Thyroid gland (tissue), 4 donors: ENCODE results near the gene ARMH1. TPM values are rescaled to one million over a fixed set of nuclear protein-coding genes. Genes with fewer than 3 reads are reported as not detected.
A peak's percentile ranks its signal among the peaks of the same experiment; 100 is the strongest.

ENCODE experiments used
- DNase-seq, 2 donors: peaks; one replicate each; pipeline ENCODE4 v3.0.0-alpha.2; 2019
- H3K27ac ChIP-seq, 3 donors: fragments of 200-600 bp; sonication (generic); 1 replicate in 2 of 3; 2 replicates in 1 of 3; pipeline ENCODE4 v1.5.1; 2016 to 2019; ENCODE audit warnings: mild to moderate bottlenecking in 1 of 3, moderate library complexity in 1 of 3
- H3K27me3 ChIP-seq: fragments of 200-600 bp; sonication (generic); one replicate; pipeline ENCODE4 v1.5.1; 2019
- H3K36me3 ChIP-seq, 2 donors: fragments of 200-600 bp; sonication (generic); one replicate each; pipeline ENCODE4 v1.5.1; 2016 to 2019
- H3K4me1 ChIP-seq, 2 donors: fragments of 200-600 bp; sonication (generic); one replicate each; pipeline ENCODE4 v1.5.1; 2017 to 2019
- H3K4me3 ChIP-seq, 3 donors: fragments of 200-600 bp; sonication (generic); replicated peaks in 1 of 3; 1 replicate in 2 of 3; 2 replicates in 1 of 3; pipeline ENCODE4 v1.5.1; 2016; ENCODE audit warnings: mild to moderate bottlenecking in 1 of 3
- H3K9me3 ChIP-seq: fragments of 200-600 bp; sonication (generic); one replicate; pipeline ENCODE4 v1.5.1; 2017
- CTCF ChIP-seq, 6 experiments: fragments of 200-600 bp in 3 of 6; fragments of 450-650 bp in 3 of 6; sonication (generic) in 3 of 6; IDR thresholded peaks; one replicate each; pipeline ENCODE4 v1.5.1; 2016 to 2019; ENCODE audit warnings: antibody characterized with exemption in 6 of 6, mild to moderate bottlenecking in 2 of 6, inconsistent platforms in 1 of 6, moderate library complexity in 1 of 6
- POLR2A ChIP-seq, 2 donors: fragments of 450-650 bp; IDR thresholded peaks; one replicate each; pipeline ENCODE4 v1.6.1; 2017; ENCODE audit warnings: antibody characterized with exemption in 2 of 2, mild to moderate bottlenecking in 2 of 2, moderate library complexity in 1 of 2
- WGBS, 2 donors: methylation state at CpG; one replicate each; pipeline ENCODE4 v1.1.5; 2017; 5-methylcytosine and 5-hydroxymethylcytosine counted together
- intact Hi-C: fragments of 100-400 bp; cut with DNase I; formaldehyde crosslinking; loops from one replicate; pipeline ENCODE4 v1.15.1; 2023
- total RNA-seq, 4 donors: library from RNA; depleted of rRNA; stranded (reverse); fragments of >200 nt; gene quantifications; one replicate each; pipeline ENCODE4 v1.2.3, GENCODE V29; 2016

ARMH1 gene
- total RNA-seq, 4 donors from 2014 or later = 1.3 to 1.9 TPM; not detected in 2

DNA sequence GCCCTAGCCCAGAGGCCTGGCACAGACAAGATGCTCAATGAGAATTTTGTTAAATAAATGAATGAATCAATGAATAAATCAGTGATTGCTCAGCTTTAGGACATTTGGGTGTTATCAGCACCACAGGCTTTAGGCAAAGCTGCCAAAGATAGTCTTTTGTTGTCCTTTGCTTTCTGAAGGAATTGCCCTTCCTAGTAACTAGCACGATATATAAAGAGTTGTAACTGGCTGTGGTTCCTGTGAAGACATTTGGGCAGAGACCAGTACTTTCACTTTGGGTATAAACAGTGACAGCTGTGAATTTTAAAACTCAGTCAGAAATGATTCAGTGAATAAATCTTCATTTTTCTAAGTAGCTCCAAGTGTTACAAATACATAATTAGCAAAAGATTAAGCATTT lies 43.1 kb downstream of the ARMH1 start:
- intact Hi-C loops = no loop called here

DNA sequence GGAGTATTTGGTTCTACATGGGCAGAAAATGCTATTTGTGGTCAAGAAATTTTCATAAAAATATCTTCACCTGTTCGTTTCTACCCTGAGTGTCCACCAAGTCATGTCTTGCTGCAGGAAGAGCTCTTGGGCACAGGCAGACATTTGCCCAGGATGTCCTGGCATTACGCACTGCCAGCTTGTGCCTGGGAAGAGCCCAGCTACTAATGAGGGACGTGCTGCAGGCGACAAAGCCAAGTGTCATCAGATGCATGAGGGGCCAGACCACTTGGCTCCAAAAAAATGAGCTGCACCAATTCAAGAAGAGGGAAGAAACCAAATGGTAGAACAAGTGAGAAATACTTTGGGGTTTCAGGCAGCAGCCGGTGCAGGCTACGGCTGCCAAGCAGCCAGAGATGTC lies 43.6 kb downstream of the ARMH1 start:
- Histone ChIP-seq H3K9me3 (no peaks in the 10 kb centered on the region), H3K4me1 (no peaks in the 10 kb centered on the region), H3K27ac (no peak overlapping the region), H3K4me3 (no peak overlapping the region), H3K36me3 (no peaks in the 10 kb centered on the region), H3K27me3 (no peaks in the 10 kb centered on the region)
- no peak for DNase-seq
- 87 to 90% methylated on average over 6 of the region's 6 CpGs for WGBS, 2 donors
- TF ChIP-seq POLR2A (IDR thresholded peaks at IDR 0.05) = no peak
- intact Hi-C loops = no loop called here

More for the DNA sequence above, 43.1 kb downstream of the ARMH1 start:
- H3K27ac ChIP-seq = no peak overlapping the region
- no peak for DNase-seq
- H3K9me3 ChIP-seq = no peaks in the 10 kb centered on the region
- TF ChIP-seq CTCF (IDR thresholded peaks at IDR 0.05) (no peak), POLR2A (IDR thresholded peaks at IDR 0.05) (no peak)
- no peaks in the 10 kb centered on the region for H3K4me1 ChIP-seq
- no peaks in the 10 kb centered on the region for H3K36me3 ChIP-seq
- 63 to 88% methylated on average over 1 of the region's 1 CpG for WGBS, 2 donors
- no peaks in the 10 kb centered on the region for H3K27me3 ChIP-seq
- no peak overlapping the region for H3K4me3 ChIP-seq

DNA sequence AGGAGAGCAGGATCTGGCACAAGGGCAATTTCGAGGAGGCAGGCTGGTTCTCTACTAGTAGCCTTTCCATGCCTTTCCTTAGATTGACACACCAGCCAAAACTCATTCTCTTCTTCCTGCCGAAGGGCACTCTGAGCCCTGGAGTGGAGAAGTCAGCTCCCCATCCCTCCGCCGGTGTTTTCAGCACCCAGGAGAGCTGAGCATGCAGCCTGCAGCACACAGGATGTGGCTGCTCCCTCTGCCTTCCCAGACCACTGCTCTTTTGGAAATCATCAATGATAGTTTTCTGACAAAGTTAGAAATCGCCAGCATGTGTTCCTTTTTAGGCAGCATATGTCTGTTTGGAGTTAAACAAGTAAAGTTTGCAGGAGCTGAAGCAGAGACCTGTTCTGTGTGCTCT lies 44.8 kb downstream of the ARMH1 start:
- Histone ChIP-seq H3K4me1 (no peaks in the 10 kb centered on the region), H3K27ac (no peak overlapping the region), H3K27me3 (no peaks in the 10 kb centered on the region), H3K9me3 (no peaks in the 10 kb centered on the region), H3K36me3 (no peaks in the 10 kb centered on the region), H3K4me3 (no peak overlapping the region)
- intact Hi-C loops = no loop called here
- TF ChIP-seq POLR2A (IDR thresholded peaks at IDR 0.05) (no peak), CTCF (IDR thresholded peaks at IDR 0.05) (no peak)
- no peak for DNase-seq
- 51 to 62% methylated on average over 5 of the region's 5 CpGs for WGBS, 2 donors

DNA sequence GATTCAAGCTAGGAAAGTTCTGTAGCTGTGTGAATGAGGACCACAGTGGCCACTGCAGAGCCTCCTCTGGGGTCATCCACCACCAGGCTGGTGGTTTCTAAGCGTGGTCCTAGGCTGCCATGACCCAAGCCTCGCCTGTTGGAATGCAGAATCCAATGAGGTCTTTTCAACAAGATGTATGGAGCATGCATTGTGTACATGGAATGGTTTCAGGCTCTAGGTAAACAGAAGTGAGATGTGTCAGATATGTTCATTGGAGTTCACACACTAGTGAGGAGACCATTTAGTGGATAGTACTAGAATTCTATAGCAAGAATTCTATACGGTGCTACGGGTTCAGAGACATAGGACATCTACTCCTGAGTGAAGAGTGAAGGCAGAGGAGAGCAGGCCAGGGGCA lies 45.8 kb downstream of the ARMH1 start:
- Histone ChIP-seq H3K9me3 (no peaks in the 10 kb centered on the region), H3K27ac (no peak overlapping the region), H3K27me3 (no peaks in the 10 kb centered on the region), H3K4me3 (no peak overlapping the region), H3K4me1 (no peaks in the 10 kb centered on the region), H3K36me3 (no peaks in the 10 kb centered on the region)
- TF ChIP-seq CTCF (IDR thresholded peaks at IDR 0.05) (no peak), POLR2A (IDR thresholded peaks at IDR 0.05) (no peak)
- WGBS, 2 donors = 83 to 97% methylated on average over 4 of the region's 4 CpGs
- DNase-seq = no peak
- intact Hi-C loops = loop anchor here (10.0 kb wide), 1 partner anchor 65 kb away; the partner anchor contains the start of gene BEST4

DNA sequence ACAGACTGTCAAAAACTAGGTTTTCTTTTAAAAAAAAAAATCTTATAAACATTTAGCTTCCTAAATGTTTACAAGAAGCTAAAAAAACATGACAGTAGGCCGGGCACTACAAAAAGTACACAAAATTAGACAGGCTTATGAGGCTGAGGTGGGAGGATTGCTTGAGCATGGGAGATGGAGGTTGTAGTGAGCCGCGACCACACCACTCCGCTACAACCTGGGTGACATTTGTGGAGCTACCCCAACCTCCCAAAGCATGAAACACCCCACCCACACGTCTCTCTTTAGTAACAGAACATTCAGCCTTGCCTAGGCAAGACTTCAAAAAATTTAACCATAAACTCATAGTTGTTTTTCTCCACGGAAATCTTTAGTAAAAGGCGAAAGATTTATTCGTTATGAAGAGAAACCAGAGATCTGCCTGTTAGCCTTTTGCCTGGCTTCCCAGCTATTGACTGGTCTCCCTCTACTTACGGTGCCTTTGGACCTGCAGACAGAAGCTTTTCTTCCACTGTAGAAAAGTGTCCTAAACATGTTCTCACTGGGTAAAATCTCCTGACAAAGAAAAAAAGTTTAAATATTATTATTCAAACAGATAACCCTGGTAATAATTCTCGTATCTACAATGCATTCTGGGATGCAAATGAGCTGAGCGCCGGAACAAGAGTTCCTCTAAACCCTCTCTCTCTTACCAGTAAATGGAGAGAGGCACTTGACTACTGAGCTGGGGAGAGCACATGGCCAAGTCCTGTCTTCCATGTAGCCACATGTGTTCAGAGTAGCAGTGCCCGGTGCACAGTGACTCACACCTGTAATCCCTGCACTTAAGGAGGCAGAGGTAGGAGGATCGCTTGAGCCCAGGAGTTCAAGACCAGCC lies 47.2 kb downstream of the ARMH1 start:
- Histone ChIP-seq H3K27ac (peak overlapping the region; percentile 36 to 86 (median 71)), H3K36me3 (no peaks in the 10 kb centered on the region), H3K4me3 (no peak overlapping the region), H3K9me3 (no peaks in the 10 kb centered on the region), H3K4me1 (no peaks in the 10 kb centered on the region), H3K27me3 (no peaks in the 10 kb centered on the region)
- intact Hi-C loops = loop anchor here (10.0 kb wide), 1 partner anchor 63 kb away; the partner anchor contains the start of gene BEST4
- TF ChIP-seq POLR2A (IDR thresholded peaks at IDR 0.05) = peak in 1 of 2 donors; percentile 73
- no peak for TF ChIP-seq CTCF (IDR thresholded peaks at IDR 0.05)
- 15 to 37% methylated on average over 14 of the region's 14 CpGs for WGBS, 2 donors
- DNase-seq = peak; percentile 76 to 89
